Suppressor macrophage treated with lipopolysaccharide for 1 hour (primary cell): ENCODE results near the gene SLC22A12.
A peak's percentile ranks its signal among the peaks of the same experiment; 100 is the strongest.
"Not testable (repeated sequence)": the region's sequence is repeated elsewhere in the genome, so short reads cannot be mapped to it uniquely, and the experiment has no call there.

Experiments used
- DNase-seq, 3 donors: peaks; one replicate each; pipeline ENCODE4 v3.0.0-alpha.2; 2020 to 2022

SLC22A12 gene

GRCh38 chr11:64590763-64591221, at the start of gene SLC22A12:
Gene SLC22A12 (plus strand): TSS chr11:64591220. CDS start chr11:64591557, 337 bp downstream.
- DNase-seq: no peak

GRCh38 chr11:64542172-64543125, 48.6 kb upstream of the SLC22A12 start:
- DNase-seq: no peak

GRCh38 chr11:64543818-64544217, 47.2 kb upstream of the SLC22A12 start:
- DNase-seq: no peak

- no peak for DNase-seq
These were observed 46.3 kb upstream of the SLC22A12 start for GRCh38 chr11:64544616-64545296.

- DNase-seq: no peak
These were observed 45.4 kb upstream of the SLC22A12 start for GRCh38 chr11:64545619-64546018.

- DNase-seq: no peak
These were observed 44.8 kb upstream of the SLC22A12 start for GRCh38 chr11:64546176-64546575.

GRCh38 chr11:64546600-64546999, 44.4 kb upstream of the SLC22A12 start:
- DNase-seq: no peak

GRCh38 chr11:64549969-64550368, 41.1 kb upstream of the SLC22A12 start:
- DNase-seq: no peak

- DNase-seq: peak; percentile 68 to 79 (median 73)
These were observed 37.3 kb upstream of the SLC22A12 start for GRCh38 chr11:64553554-64554201.

- DNase-seq: no peak
These were observed 34.8 kb upstream of the SLC22A12 start for GRCh38 chr11:64556044-64556720.

- DNase-seq: no peak
These were observed 34.2 kb upstream of the SLC22A12 start for GRCh38 chr11:64556721-64557250.

- DNase-seq: no peak
These were observed 32.8 kb upstream of the SLC22A12 start for GRCh38 chr11:64558065-64558745.

GRCh38 chr11:64558869-64559268, 32.2 kb upstream of the SLC22A12 start:
- DNase-seq: no peak

GRCh38 chr11:64559351-64560138, 31.5 kb upstream of the SLC22A12 start:
- DNase-seq: no peak

- DNase-seq: no peak
These were observed 30.8 kb upstream of the SLC22A12 start for GRCh38 chr11:64560139-64560771.

GRCh38 chr11:64560941-64561340, 30.1 kb upstream of the SLC22A12 start:
- no peak for DNase-seq

GRCh38 chr11:64561429-64561828, 29.6 kb upstream of the SLC22A12 start:
- DNase-seq: not testable (repeated sequence)

GRCh38 chr11:64561984-64562722, 28.9 kb upstream of the SLC22A12 start:
- DNase-seq: no peak

- DNase-seq: no peak
These were observed 28.2 kb upstream of the SLC22A12 start for GRCh38 chr11:64562723-64563351.
